ENCODE results near the gene SMARCD1.

Gene SMARCD1

DNA sequence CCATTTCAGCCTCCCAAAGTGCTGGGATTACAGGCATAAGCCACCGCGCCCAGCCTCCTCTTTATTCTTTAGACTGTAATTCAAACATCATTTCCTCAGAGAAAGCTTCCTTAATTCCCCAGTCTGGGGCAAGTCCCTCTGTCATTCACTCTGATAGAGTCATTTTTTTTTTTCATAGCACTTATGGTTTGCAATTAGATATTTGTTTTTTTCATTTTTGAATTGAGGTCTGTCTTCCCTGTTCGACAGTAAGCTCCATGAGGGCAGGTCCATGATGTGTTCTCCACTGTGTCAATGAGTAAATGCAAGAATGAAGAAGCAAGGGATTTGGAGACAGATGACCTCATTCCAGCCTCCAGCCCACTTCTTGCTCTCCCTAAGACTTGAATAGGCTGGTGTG lies 15.6 kb upstream of the SMARCD1 start:
- H3F3A ChIP-seq (ENCODE audit: insufficient read depth, low read length), result no peaks in the 10 kb centered on the region
- no peak overlapping the region for H3K9ac ChIP-seq (ENCODE audit: low read length)
- H3K9me3 ChIP-seq (ENCODE audit: low read length), result no peaks in the 10 kb centered on the region
- H3K36me3 ChIP-seq (ENCODE audit: insufficient read depth, low read length), result no peaks in the 10 kb centered on the region
- H2AFZ ChIP-seq (ENCODE audit: low read length), result no peak overlapping the region
- no peaks in the 10 kb centered on the region for H3K79me2 ChIP-seq (ENCODE audit: insufficient read depth, low read length)
- H3K27me3 ChIP-seq (ENCODE audit: insufficient read depth, low read length), result 0 out of 2 replicates have a peak, but pooled peaks cover 6% of the 10 kb centered on the region
- H3K4me3 ChIP-seq (ENCODE audit: low read depth, low read length, poor library complexity, severe bottlenecking), result no peak overlapping the region
- H3K4me1 ChIP-seq (ENCODE audit: insufficient read depth, low read length, severe bottlenecking), result no peaks in the 10 kb centered on the region
- H3K27ac ChIP-seq (ENCODE audit: low read depth, low read length, poor library complexity, severe bottlenecking), result no peak overlapping the region
- H3K4me2 ChIP-seq (ENCODE audit: low read length), result no peak overlapping the region
- no peaks in the 10 kb centered on the region for H4K20me1 ChIP-seq (ENCODE audit: insufficient read depth, low read length)
- no peaks in the 10 kb centered on the region for H3K9me2 ChIP-seq (ENCODE audit: low read depth, low read length)
- no peak for TF ChIP-seq EZH2 (IDR thresholded peaks at IDR 0.05; ENCODE audit: borderline replicate concordance, low read length)
- TF ChIP-seq, protein P1, sequence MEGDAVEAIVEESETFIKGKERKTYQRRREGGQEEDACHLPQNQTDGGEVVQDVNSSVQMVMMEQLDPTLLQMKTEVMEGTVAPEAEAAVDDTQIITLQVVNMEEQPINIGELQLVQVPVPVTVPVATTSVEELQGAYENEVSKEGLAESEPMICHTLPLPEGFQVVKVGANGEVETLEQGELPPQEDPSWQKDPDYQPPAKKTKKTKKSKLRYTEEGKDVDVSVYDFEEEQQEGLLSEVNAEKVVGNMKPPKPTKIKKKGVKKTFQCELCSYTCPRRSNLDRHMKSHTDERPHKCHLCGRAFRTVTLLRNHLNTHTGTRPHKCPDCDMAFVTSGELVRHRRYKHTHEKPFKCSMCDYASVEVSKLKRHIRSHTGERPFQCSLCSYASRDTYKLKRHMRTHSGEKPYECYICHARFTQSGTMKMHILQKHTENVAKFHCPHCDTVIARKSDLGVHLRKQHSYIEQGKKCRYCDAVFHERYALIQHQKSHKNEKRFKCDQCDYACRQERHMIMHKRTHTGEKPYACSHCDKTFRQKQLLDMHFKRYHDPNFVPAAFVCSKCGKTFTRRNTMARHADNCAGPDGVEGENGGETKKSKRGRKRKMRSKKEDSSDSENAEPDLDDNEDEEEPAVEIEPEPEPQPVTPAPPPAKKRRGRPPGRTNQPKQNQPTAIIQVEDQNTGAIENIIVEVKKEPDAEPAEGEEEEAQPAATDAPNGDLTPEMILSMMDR (IDR thresholded peaks at IDR 0.05; ENCODE audit: low read length), result no peak

DNA sequence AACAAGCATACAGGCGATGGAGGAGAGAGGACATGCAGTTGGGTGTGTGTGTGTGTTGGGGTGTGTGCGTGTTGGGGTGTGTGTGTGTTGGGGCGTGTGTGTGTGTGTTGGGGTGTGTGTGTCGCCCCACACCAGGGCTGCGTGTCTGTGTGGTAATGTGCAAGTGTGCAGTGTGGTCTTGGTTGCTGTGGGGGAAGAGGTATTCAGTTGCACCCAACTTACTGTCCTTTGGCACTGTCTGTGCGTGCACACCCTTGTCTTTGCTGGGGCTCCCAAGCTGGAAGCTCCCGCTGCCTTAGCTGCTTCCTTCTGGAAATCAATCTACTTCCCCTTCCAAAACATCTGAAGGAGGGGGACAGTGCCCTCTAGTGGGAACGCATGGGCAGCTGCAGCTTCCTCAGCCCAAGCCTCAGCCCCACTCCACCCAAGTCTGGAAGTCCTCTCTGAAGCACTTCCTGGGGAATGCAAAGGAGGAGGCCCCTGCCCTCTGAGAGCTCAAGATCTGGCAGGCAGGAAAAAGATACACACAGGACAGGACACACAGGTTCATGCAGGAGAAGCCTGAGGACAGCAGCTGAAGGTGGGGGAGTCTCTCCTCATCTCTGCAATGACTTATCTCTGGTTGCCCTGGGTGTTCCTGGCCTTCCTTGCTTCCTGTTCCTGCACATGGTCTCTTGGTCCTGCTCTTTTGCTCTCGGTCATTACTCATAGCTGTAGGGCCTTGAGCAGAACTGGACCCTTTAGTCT lies 14.7 kb upstream of the SMARCD1 start:
- no peak overlapping the region for H3K9ac ChIP-seq (ENCODE audit: low read length)
- no peak overlapping the region for H3K4me3 ChIP-seq (ENCODE audit: low read depth, low read length, poor library complexity, severe bottlenecking)

DNA sequence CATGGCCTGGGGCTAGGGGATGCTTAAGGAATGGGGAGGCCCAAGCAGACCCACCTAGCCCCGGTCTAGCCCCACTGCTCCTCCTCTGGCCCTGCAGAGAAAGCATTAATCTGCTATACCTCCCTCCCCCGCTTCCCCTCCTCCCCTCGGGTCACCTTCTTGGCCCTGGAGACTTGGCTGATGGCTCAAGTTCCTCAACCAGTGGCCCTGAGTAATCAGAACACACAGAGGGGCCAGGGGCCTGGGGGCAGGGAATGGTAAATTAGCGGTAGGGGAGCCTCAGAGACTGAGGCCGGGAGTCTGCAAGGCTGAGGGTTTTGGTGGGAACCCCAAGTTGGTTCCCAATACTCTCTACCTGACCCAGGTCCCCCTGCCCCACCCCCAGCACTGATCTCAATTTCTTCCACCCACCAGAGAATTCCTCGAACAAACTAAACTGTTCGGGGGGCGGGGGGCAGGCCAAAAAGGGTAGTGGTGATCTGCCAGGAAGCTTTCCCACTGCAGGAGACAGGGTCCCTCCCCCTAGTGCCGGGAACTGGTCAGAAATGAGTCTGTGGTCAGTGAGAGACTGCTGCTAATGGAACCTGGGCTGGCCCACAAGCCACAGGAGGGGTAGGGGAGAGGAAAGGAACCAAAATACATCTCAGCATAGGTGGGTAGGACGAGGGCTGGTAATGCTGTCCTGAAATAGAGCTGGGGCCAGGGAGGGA lies 12.8 kb upstream of the SMARCD1 start:
- H2AFZ ChIP-seq (ENCODE audit: low read length), result no peak overlapping the region
- H4K20me1 ChIP-seq (ENCODE audit: insufficient read depth, low read length), result no peaks in the 10 kb centered on the region

More for the DNA sequence above, 14.7 kb upstream of the SMARCD1 start:
- Histone ChIP-seq H3K36me3 (ENCODE audit: insufficient read depth, low read length) (no peaks in the 10 kb centered on the region), H3K27me3 (ENCODE audit: insufficient read depth, low read length) (0 out of 2 replicates have a peak, but pooled peaks cover 6% of the 10 kb centered on the region), H3K27ac (ENCODE audit: low read depth, low read length, poor library complexity, severe bottlenecking) (no peak overlapping the region), H3K79me2 (ENCODE audit: insufficient read depth, low read length) (no peaks in the 10 kb centered on the region), H4K20me1 (ENCODE audit: insufficient read depth, low read length) (no peaks in the 10 kb centered on the region), H3K4me2 (ENCODE audit: low read length) (no peak overlapping the region), H3K4me1 (ENCODE audit: insufficient read depth, low read length, severe bottlenecking) (no peaks in the 10 kb centered on the region), H3K9me2 (ENCODE audit: low read depth, low read length) (no peaks in the 10 kb centered on the region), H2AFZ (ENCODE audit: low read length) (no peak overlapping the region), H3F3A (ENCODE audit: insufficient read depth, low read length) (no peaks in the 10 kb centered on the region), H3K9me3 (ENCODE audit: low read length) (no peaks in the 10 kb centered on the region)
- TF ChIP-seq EZH2 (IDR thresholded peaks at IDR 0.05; ENCODE audit: borderline replicate concordance, low read length), result no peak
- TF ChIP-seq, protein P1 (IDR thresholded peaks at IDR 0.05; ENCODE audit: low read length), result peak; percentile 96

More for the DNA sequence above, 12.8 kb upstream of the SMARCD1 start:
- Histone ChIP-seq H3K4me1 (ENCODE audit: insufficient read depth, low read length, severe bottlenecking) (no peaks in the 10 kb centered on the region), H3K9ac (ENCODE audit: low read length) (no peak overlapping the region), H3K79me2 (ENCODE audit: insufficient read depth, low read length) (no peaks in the 10 kb centered on the region), H3K27me3 (ENCODE audit: insufficient read depth, low read length) (0 out of 2 replicates have a peak, but pooled peaks cover 9% of the 10 kb centered on the region), H3K27ac (ENCODE audit: low read depth, low read length, poor library complexity, severe bottlenecking) (no peak overlapping the region), H3K36me3 (ENCODE audit: insufficient read depth, low read length) (no peaks in the 10 kb centered on the region), H3K9me2 (ENCODE audit: low read depth, low read length) (no peaks in the 10 kb centered on the region), H3K4me2 (ENCODE audit: low read length) (no peak overlapping the region), H3K9me3 (ENCODE audit: low read length) (no peaks in the 10 kb centered on the region), H3F3A (ENCODE audit: insufficient read depth, low read length) (no peaks in the 10 kb centered on the region), H3K4me3 (ENCODE audit: low read depth, low read length, poor library complexity, severe bottlenecking) (no peak overlapping the region)
- TF ChIP-seq, protein P1 (IDR thresholded peaks at IDR 0.05; ENCODE audit: low read length), result no peak
- TF ChIP-seq EZH2 (IDR thresholded peaks at IDR 0.05; ENCODE audit: borderline replicate concordance, low read length), result no peak
